ENCODE results near the gene TXNDC11. TPM values are rescaled to one million over a fixed set of nuclear protein-coding genes. Genes with fewer than 3 reads are reported as not detected.

Gene TXNDC11
- total RNA-seq, 1 experiment from 2014 or later, result 11.1 TPM

DNA sequence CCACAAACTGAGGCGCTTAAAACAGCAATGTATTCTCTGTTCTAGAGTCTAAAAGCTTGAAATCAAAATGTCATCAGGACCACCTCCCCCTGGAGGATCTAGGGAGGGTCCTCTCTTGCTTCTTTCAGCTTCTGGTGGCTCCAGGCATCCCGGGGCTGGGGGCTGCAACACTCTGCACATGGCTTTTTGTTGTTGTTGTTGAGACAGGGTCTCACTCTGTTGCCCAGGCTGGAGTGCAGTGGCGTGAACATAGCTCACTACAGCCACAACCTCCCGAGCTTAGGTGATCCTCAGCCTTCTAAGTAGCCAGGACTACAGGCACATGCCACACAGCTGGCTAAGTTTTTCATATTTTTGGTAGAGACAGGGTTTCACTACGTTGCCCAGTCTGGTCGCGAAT is 111.4 kb downstream of the TXNDC11 start:
- H3K4me1 Mint-ChIP-seq, result peaks cover 14% of the 10 kb centered on the region
- H3K27ac Mint-ChIP-seq, result no peak overlapping the region
- no peaks in the 10 kb centered on the region for H3K9me3 Mint-ChIP-seq
- ATAC-seq (no peak), DNase-seq (ENCODE audit: low spot score) (no peak)
- peaks cover 11% of the 10 kb centered on the region for H3K27me3 Mint-ChIP-seq (ENCODE audit: low read depth)
- POLR2A ChIA-PET, result no interaction called here
- peak; percentile 92 for TF ChIP-seq ZNF121 (CRISPR knock-in tag; IDR thresholded peaks at IDR 0.05)
- TF ChIP-seq, protein P1, sequence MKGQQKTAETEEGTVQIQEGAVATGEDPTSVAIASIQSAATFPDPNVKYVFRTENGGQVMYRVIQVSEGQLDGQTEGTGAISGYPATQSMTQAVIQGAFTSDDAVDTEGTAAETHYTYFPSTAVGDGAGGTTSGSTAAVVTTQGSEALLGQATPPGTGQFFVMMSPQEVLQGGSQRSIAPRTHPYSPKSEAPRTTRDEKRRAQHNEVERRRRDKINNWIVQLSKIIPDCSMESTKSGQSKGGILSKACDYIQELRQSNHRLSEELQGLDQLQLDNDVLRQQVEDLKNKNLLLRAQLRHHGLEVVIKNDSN (CRISPR knock-in tag; IDR thresholded peaks at IDR 0.05), result no peak
- CTCF ChIA-PET, result interaction anchor here (0.6 to 1.9 kb wide), 4 partner anchors 10 to 99 kb away, joined by 4 to 6 read pairs (median 5); no protein-coding TSS in a partner anchor
- H3K36me3 Mint-ChIP-seq, result no peaks in the 10 kb centered on the region
- no peak overlapping the region for H3K4me3 Mint-ChIP-seq

DNA sequence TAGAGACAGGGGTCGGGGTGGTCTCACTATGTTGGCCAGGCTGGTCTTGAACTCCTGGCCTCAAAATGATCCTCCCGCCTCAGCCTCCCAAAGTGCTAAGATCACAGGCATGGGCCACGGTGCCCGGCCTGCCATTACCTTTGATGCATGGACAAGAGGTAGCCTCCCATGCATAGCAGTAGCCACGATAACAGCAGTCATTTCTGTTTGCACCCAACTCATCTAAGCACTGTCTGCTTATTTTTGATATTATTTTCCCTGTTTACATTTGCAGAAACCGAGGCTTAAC is 111.9 kb downstream of the TXNDC11 start:
- ATAC-seq (no peak), DNase-seq (ENCODE audit: low spot score) (no peak)
- Mint-ChIP-seq H3K4me1 (peaks cover 10% of the 10 kb centered on the region), H3K27ac (no peak overlapping the region), H3K27me3 (ENCODE audit: low read depth) (peaks cover 11% of the 10 kb centered on the region), H3K4me3 (no peak overlapping the region), H3K36me3 (no peaks in the 10 kb centered on the region), H3K9me3 (no peaks in the 10 kb centered on the region)
- ChIA-PET POLR2A (no interaction called here), CTCF (interaction anchor here (0.7 to 1.4 kb wide), 3 partner anchors 10 to 12 kb away, joined by 3 to 5 read pairs (median 4); no protein-coding TSS in a partner anchor)
- TF ChIP-seq RORB (CRISPR knock-in tag; IDR thresholded peaks at IDR 0.05) (no peak), JUN (CRISPR knock-in tag; IDR thresholded peaks at IDR 0.05) (no peak), ZNF423 (CRISPR knock-in tag; IDR thresholded peaks at IDR 0.05) (no peak), ZNF281 (CRISPR knock-in tag; IDR thresholded peaks at IDR 0.05) (no peak), HMGA2 (CRISPR knock-in tag; IDR thresholded peaks at IDR 0.05) (no peak)
- TF ChIP-seq, protein P2, sequence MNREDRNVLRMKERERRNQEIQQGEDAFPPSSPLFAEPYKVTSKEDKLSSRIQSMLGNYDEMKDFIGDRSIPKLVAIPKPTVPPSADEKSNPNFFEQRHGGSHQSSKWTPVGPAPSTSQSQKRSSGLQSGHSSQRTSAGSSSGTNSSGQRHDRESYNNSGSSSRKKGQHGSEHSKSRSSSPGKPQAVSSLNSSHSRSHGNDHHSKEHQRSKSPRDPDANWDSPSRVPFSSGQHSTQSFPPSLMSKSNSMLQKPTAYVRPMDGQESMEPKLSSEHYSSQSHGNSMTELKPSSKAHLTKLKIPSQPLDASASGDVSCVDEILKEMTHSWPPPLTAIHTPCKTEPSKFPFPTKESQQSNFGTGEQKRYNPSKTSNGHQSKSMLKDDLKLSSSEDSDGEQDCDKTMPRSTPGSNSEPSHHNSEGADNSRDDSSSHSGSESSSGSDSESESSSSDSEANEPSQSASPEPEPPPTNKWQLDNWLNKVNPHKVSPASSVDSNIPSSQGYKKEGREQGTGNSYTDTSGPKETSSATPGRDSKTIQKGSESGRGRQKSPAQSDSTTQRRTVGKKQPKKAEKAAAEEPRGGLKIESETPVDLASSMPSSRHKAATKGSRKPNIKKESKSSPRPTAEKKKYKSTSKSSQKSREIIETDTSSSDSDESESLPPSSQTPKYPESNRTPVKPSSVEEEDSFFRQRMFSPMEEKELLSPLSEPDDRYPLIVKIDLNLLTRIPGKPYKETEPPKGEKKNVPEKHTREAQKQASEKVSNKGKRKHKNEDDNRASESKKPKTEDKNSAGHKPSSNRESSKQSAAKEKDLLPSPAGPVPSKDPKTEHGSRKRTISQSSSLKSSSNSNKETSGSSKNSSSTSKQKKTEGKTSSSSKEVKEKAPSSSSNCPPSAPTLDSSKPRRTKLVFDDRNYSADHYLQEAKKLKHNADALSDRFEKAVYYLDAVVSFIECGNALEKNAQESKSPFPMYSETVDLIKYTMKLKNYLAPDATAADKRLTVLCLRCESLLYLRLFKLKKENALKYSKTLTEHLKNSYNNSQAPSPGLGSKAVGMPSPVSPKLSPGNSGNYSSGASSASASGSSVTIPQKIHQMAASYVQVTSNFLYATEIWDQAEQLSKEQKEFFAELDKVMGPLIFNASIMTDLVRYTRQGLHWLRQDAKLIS (CRISPR knock-in tag; IDR thresholded peaks at IDR 0.05; ENCODE audit: borderline replicate concordance), result no peak

DNA sequence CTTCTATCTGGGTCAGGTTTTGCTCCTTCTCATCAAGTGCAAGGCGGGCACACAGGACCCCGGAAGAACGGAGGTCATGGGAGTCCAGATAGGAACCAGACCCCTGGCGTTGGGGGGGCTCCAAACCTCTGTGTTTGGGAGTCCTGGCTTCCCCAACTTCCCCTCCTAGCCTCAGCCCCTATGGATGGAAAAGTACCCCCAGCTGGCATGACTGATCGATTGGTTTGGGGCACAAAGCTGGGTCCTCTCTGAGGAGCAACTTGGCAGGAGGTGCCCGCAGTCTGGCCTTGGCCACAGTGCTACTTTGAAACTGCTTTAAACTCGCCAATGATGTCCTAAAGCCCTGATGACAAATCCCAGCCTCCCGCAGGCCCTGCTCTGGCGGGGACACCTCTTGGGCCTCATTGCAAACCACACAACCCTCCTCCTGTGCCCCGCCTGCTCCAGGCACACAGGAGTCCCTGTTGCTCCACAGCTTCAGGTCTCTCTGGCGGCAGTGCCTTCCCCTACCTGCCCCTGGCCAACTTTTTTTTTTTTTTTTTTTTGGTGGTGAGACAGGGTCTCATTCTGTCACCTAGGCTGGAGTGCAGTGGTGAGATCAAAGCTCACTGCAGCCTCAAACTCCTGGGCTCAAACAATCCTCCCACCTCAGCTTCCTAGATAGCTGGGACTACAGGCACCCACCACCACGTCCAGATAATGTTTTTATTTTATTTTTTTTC is 112.5 kb downstream of the TXNDC11 start:
- no peak for DNase-seq (ENCODE audit: low spot score)
- no peak overlapping the region for H3K4me3 Mint-ChIP-seq
- CTCF ChIA-PET, result interaction anchor here (0.7 to 1.3 kb wide), 5 partner anchors 11 to 223 kb away, joined by 3 to 6 read pairs (median 4); no protein-coding TSS in a partner anchor
- no peak for ATAC-seq
- no peaks in the 10 kb centered on the region for H3K9me3 Mint-ChIP-seq
- POLR2A ChIA-PET, result no interaction called here
- H3K27ac Mint-ChIP-seq, result no peak overlapping the region
- peaks cover 9% of the 10 kb centered on the region for H3K27me3 Mint-ChIP-seq (ENCODE audit: low read depth)
- H3K36me3 Mint-ChIP-seq, result no peaks in the 10 kb centered on the region
- H3K4me1 Mint-ChIP-seq, result peaks cover 5% of the 10 kb centered on the region
- no peak for TF ChIP-seq ZNF423 (CRISPR knock-in tag; IDR thresholded peaks at IDR 0.05)
- TF ChIP-seq ZNF671 (CRISPR knock-in tag; IDR thresholded peaks at IDR 0.05), result no peak
- TF ChIP-seq, protein P3, sequence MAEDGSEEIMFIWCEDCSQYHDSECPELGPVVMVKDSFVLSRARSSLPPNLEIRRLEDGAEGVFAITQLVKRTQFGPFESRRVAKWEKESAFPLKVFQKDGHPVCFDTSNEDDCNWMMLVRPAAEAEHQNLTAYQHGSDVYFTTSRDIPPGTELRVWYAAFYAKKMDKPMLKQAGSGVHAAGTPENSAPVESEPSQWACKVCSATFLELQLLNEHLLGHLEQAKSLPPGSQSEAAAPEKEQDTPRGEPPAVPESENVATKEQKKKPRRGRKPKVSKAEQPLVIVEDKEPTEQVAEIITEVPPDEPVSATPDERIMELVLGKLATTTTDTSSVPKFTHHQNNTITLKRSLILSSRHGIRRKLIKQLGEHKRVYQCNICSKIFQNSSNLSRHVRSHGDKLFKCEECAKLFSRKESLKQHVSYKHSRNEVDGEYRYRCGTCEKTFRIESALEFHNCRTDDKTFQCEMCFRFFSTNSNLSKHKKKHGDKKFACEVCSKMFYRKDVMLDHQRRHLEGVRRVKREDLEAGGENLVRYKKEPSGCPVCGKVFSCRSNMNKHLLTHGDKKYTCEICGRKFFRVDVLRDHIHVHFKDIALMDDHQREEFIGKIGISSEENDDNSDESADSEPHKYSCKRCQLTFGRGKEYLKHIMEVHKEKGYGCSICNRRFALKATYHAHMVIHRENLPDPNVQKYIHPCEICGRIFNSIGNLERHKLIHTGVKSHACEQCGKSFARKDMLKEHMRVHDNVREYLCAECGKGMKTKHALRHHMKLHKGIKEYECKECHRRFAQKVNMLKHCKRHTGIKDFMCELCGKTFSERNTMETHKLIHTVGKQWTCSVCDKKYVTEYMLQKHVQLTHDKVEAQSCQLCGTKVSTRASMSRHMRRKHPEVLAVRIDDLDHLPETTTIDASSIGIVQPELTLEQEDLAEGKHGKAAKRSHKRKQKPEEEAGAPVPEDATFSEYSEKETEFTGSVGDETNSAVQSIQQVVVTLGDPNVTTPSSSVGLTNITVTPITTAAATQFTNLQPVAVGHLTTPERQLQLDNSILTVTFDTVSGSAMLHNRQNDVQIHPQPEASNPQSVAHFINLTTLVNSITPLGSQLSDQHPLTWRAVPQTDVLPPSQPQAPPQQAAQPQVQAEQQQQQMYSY (CRISPR knock-in tag; IDR thresholded peaks at IDR 0.05), result no peak
- TF ChIP-seq RELA (CRISPR knock-in tag; IDR thresholded peaks at IDR 0.05; ENCODE audit: borderline replicate concordance), result no peak
- TF ChIP-seq, protein P4, sequence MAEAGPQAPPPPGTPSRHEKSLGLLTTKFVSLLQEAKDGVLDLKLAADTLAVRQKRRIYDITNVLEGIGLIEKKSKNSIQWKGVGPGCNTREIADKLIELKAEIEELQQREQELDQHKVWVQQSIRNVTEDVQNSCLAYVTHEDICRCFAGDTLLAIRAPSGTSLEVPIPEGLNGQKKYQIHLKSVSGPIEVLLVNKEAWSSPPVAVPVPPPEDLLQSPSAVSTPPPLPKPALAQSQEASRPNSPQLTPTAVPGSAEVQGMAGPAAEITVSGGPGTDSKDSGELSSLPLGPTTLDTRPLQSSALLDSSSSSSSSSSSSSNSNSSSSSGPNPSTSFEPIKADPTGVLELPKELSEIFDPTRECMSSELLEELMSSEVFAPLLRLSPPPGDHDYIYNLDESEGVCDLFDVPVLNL (CRISPR knock-in tag; IDR thresholded peaks at IDR 0.05; ENCODE audit: borderline replicate concordance, low read depth), result no peak; the same call in 1 of the 2 replicates
- no peak for TF ChIP-seq ZNF416 (CRISPR knock-in tag; IDR thresholded peaks at IDR 0.05)
- TF ChIP-seq MXD4 (CRISPR knock-in tag; IDR thresholded peaks at IDR 0.05; ENCODE audit: borderline replicate concordance), result no peak
- TF ChIP-seq CDX4 (CRISPR knock-in tag; IDR thresholded peaks at IDR 0.05; ENCODE audit: borderline replicate concordance), result no peak
- TF ChIP-seq GRHL2 (CRISPR knock-in tag; IDR thresholded peaks at IDR 0.05; ENCODE audit: insufficient replicate concordance, severe bottlenecking), result no peak
